Measurements from ENCODE around the gene PPP1R37.

PPP1R37 gene

GRCh38 chr19:45153339-45154063 is 60.5 kb downstream of the PPP1R37 start:
- no peak for DNase-seq (ENCODE audit: low spot score)

- DNase-seq (ENCODE audit: low spot score) = no peak
These were observed 61.3 kb downstream of the PPP1R37 start for GRCh38 chr19:45154064-45154827.

GRCh38 chr19:45156011-45156630 is 63.1 kb downstream of the PPP1R37 start:
- no peak for DNase-seq (ENCODE audit: low spot score)

- DNase-seq (ENCODE audit: low spot score) = no peak
These were observed 63.8 kb downstream of the PPP1R37 start for GRCh38 chr19:45156751-45157150.

- no peak for DNase-seq (ENCODE audit: low spot score)
These were observed 65.7 kb downstream of the PPP1R37 start for GRCh38 chr19:45158503-45159209.

GRCh38 chr19:45159210-45159970 is 66.4 kb downstream of the PPP1R37 start:
- DNase-seq (ENCODE audit: low spot score) = no peak

- no peak for DNase-seq (ENCODE audit: low spot score)
These were observed 67.0 kb downstream of the PPP1R37 start for GRCh38 chr19:45159971-45160324.

- no peak for DNase-seq (ENCODE audit: low spot score)
These were observed 68.1 kb downstream of the PPP1R37 start, which contains the start of gene NKPD1 for GRCh38 chr19:45160870-45161737. TSS of gene NKPD1 (minus strand) at chr19:45160982. CDS start at chr19:45160150, 832 bp downstream.

- DNase-seq (ENCODE audit: low spot score) = no peak
These were observed 69.0 kb downstream of the PPP1R37 start for GRCh38 chr19:45161738-45162607.

- DNase-seq (ENCODE audit: low spot score) = no peak
These were observed 69.7 kb downstream of the PPP1R37 start for GRCh38 chr19:45162608-45163143.

GRCh38 chr19:45163156-45163555 is 70.2 kb downstream of the PPP1R37 start:
- no peak for DNase-seq (ENCODE audit: low spot score)

- no peak for DNase-seq (ENCODE audit: low spot score)
These were observed 70.9 kb downstream of the PPP1R37 start for GRCh38 chr19:45163751-45164460.

GRCh38 chr19:45164577-45165335 is 71.8 kb downstream of the PPP1R37 start:
- DNase-seq (ENCODE audit: low spot score) = no peak

- DNase-seq (ENCODE audit: low spot score) = no peak
These were observed 73.8 kb downstream of the PPP1R37 start for GRCh38 chr19:45166723-45167252.

GRCh38 chr19:45168767-45169351 is 75.9 kb downstream of the PPP1R37 start:
- DNase-seq (ENCODE audit: low spot score) = peak; percentile 31

GRCh38 chr19:45169602-45170001 is 76.6 kb downstream of the PPP1R37 start:
- DNase-seq (ENCODE audit: low spot score) = no peak
